HG02798 (cell line): ENCODE measurements around the gene MAP4K4.
A peak's percentile ranks its signal among the peaks of the same experiment; 100 is the strongest.

Experiments
- ATAC-seq: cut with Tn5 transposase; IDR thresholded peaks from one replicate; pipeline ENCODE4 v1.9.1; 2021; ENCODE audit warnings: mild to moderate bottlenecking; ENCODE audit not compliant: unreplicated experiment, poor library complexity

Gene MAP4K4

GRCh38 chr2:101690547-101691152 is 6.9 kb upstream of the MAP4K4 start:
- ATAC-seq, result no peak

- no peak for ATAC-seq
Measured at GRCh38 chr2:101692041-101692440, 5.5 kb upstream of the MAP4K4 start.

GRCh38 chr2:101692766-101693165 is 4.7 kb upstream of the MAP4K4 start:
- no peak for ATAC-seq

- no peak for ATAC-seq
Measured at GRCh38 chr2:101693991-101694588, 3.4 kb upstream of the MAP4K4 start.

- no peak for ATAC-seq
Measured at GRCh38 chr2:101696272-101697123, 1.0 kb upstream of the MAP4K4 start.

GRCh38 chr2:101698014-101698843 is 722 bp downstream of the MAP4K4 start:
- peak; percentile 30 for ATAC-seq

- ATAC-seq, result no peak
Measured at GRCh38 chr2:101698844-101699754, 1.6 kb downstream of the MAP4K4 start.

- ATAC-seq, result no peak
Measured at GRCh38 chr2:101699755-101700461, 2.4 kb downstream of the MAP4K4 start.

GRCh38 chr2:101704046-101704466 is 6.5 kb downstream of the MAP4K4 start:
- peak; percentile 42 for ATAC-seq

- no peak for ATAC-seq
Measured at GRCh38 chr2:101704816-101705578, 7.5 kb downstream of the MAP4K4 start.

- ATAC-seq, result no peak
Measured at GRCh38 chr2:101706121-101706818, 8.8 kb downstream of the MAP4K4 start.

- peak; percentile 56 for ATAC-seq
Measured at GRCh38 chr2:101706819-101707177, 9.3 kb downstream of the MAP4K4 start.

GRCh38 chr2:101710036-101710435 is 12.5 kb downstream of the MAP4K4 start:
- ATAC-seq, result no peak

GRCh38 chr2:101710471-101711318 is 13.2 kb downstream of the MAP4K4 start:
- peak; percentile 46 for ATAC-seq

GRCh38 chr2:101714118-101714517 is 16.6 kb downstream of the MAP4K4 start:
- no peak for ATAC-seq

GRCh38 chr2:101717071-101717845 is 19.8 kb downstream of the MAP4K4 start:
- peak; percentile 78 for ATAC-seq
